SK-N-MC (cell line): ENCODE measurements around the gene KRTAP5-6.

Source experiments
- EZH2 ChIP-seq: fragments of 200-600 bp; sonication (generic); IDR thresholded peaks from one replicate; pipeline ENCODE4 v1.6.1; 2017; ENCODE audit warnings: antibody characterized with exemption
- POLR2AphosphoS5 ChIP-seq: IDR thresholded peaks from 2 replicates; pipeline ENCODE4 v1.6.1; 2012; ENCODE audit warnings: mild to moderate bottlenecking, low read depth, low read length, borderline replicate concordance

GRCh38 chr11:1744137-1744886, 47.3 kb downstream of the KRTAP5-6 start:
- TF ChIP-seq EZH2 (no peak), POLR2AphosphoS5 (no peak)
